H1 (cell line): Measurements from ENCODE around the gene OSMR. TPM values are rescaled to one million over a fixed set of nuclear protein-coding genes. Genes with fewer than 3 reads are reported as not detected.
A peak's percentile ranks its signal among the peaks of the same experiment; 100 is the strongest.

Source experiments
- CTCF ChIA-PET: fragments of 300-600 bp; sonication (Branson Sonifier 250); formaldehyde crosslinking; loops from one replicate; lab custom pipeline; 2021; ENCODE audit not compliant: partially characterized antibody; lab: Charles Lee
- POLR2A ChIA-PET: fragments of 300-600 bp; sonication (Branson Sonifier 250); formaldehyde crosslinking; loops from one replicate; lab custom pipeline; 2021; ENCODE audit warnings: inconsistent platforms; ENCODE audit not compliant: partially characterized antibody; lab: Charles Lee
- DNase-seq, 2 experiments: peaks; one replicate each; pipeline versions ENCODE4 v3.0.0 to v3.0.0-alpha.2; 2010 to 2022; ENCODE audit warnings: low spot score in 2 of 2, low read depth in 1 of 2, mixed read lengths in 1 of 2
- FAIRE-seq: peaks from 2 replicates; lab custom pipeline; 2011; peaks lifted over from hg19 to GRCh38; lab: Jason Lieb, UNC
- H2AFZ ChIP-seq: 2 replicates; pipeline ENCODE4 v1.8.1; 2012; ENCODE audit warnings: low read length, inconsistent platforms
- H2AK5ac ChIP-seq: 2 replicates; pipeline ENCODE4 v1.6.1; 2013; ENCODE audit warnings: low read depth, low read length
- H2BK120ac ChIP-seq: replicated peaks from 2 replicates; pipeline ENCODE3; 2013; ENCODE audit warnings: low read depth, low read length, inconsistent platforms
- H2BK12ac ChIP-seq: 2 replicates; pipeline ENCODE4 v1.6.1; 2013; ENCODE audit warnings: low read depth, low read length
- H2BK15ac ChIP-seq: 2 replicates; pipeline ENCODE4 v1.6.1; 2013; ENCODE audit warnings: low read length
- H2BK20ac ChIP-seq: 2 replicates; pipeline ENCODE4 v1.6.1; 2013; ENCODE audit warnings: low read length
- H2BK5ac ChIP-seq: 2 replicates; pipeline ENCODE4 v1.6.1; 2013; ENCODE audit warnings: low read depth, low read length
- H3K14ac ChIP-seq: 2 replicates; pipeline ENCODE4 v1.6.1; 2013; ENCODE audit warnings: inconsistent platforms; ENCODE audit not compliant: insufficient read length
- H3K18ac ChIP-seq: 2 replicates; pipeline ENCODE4 v1.6.1; 2013; ENCODE audit warnings: low read length; ENCODE audit errors: extremely low read depth
- H3K23ac ChIP-seq: 2 replicates; pipeline ENCODE4 v1.6.1; 2013; ENCODE audit warnings: inconsistent platforms; ENCODE audit not compliant: insufficient read length
- H3K23me2 ChIP-seq: 2 replicates; pipeline ENCODE4 v1.6.1; 2013; ENCODE audit warnings: low read depth, low read length
- H3K27ac ChIP-seq: 2 replicates; pipeline ENCODE4 v1.6.1; 2011; ENCODE audit warnings: low read depth, low read length, inconsistent platforms
- H3K27me3 ChIP-seq, 4 experiments: replicated peaks in 1 of 4; 1 replicate in 1 of 4; 2 replicates in 3 of 4; pipeline versions ENCODE4 v1.6.1 to v1.8.1; 2011 to 2013; ENCODE audit warnings: low read length in 3 of 4, mild to moderate bottlenecking in 3 of 4, inconsistent platforms in 2 of 4, mixed read lengths in 2 of 4, moderate library complexity in 1 of 4; ENCODE audit not compliant: control insufficient read depth in 3 of 4, insufficient read depth in 3 of 4; ENCODE audit errors: extremely low read depth in 1 of 4
- H3K36me3 ChIP-seq, 4 experiments: 2 replicates each; pipeline versions ENCODE4 v1.6.1 to v1.8.1; 2011 to 2013; ENCODE audit warnings: mild to moderate bottlenecking in 4 of 4, low read length in 3 of 4, moderate library complexity in 2 of 4, control low read depth in 1 of 4, inconsistent platforms in 1 of 4; ENCODE audit not compliant: insufficient read depth in 4 of 4, control insufficient read depth in 2 of 4
- H3K4ac ChIP-seq: replicated peaks from 2 replicates; pipeline ENCODE3; 2013; ENCODE audit warnings: low read length, low read depth, mixed read lengths, inconsistent platforms; ENCODE audit not compliant: insufficient read length
- H3K4me1 ChIP-seq, 4 experiments: replicated peaks in 1 of 4; 1 replicate in 1 of 4; 2 replicates in 3 of 4; pipeline versions ENCODE4 v1.6.1 to v1.8.1; 2011 to 2013; ENCODE audit warnings: low read length in 3 of 4, inconsistent platforms in 2 of 4, mixed read lengths in 1 of 4; ENCODE audit not compliant: insufficient read depth in 4 of 4, control insufficient read depth in 3 of 4
- H3K4me2 ChIP-seq, 2 experiments: 2 replicates each; pipeline versions ENCODE4 v1.6.1 to v1.8.1; 2011 to 2013; ENCODE audit warnings: low read depth in 2 of 2, low read length in 2 of 2, control low read depth in 1 of 2, inconsistent platforms in 1 of 2, mild to moderate bottlenecking in 1 of 2; ENCODE audit not compliant: insufficient read depth in 1 of 2
- H3K4me3 ChIP-seq, 4 experiments: fragments of 200-600, 300-600 bp in 1 of 4; sonication (generic), shearing (Covaris generic), sonication (Bioruptor Twin) in 1 of 4; 2 replicates each; pipeline versions ENCODE4 v1.5.1 to v1.8.1; 2011 to 2016; ENCODE audit warnings: low read length in 4 of 4, low read depth in 3 of 4, control low read depth in 2 of 4, inconsistent platforms in 2 of 4, mild to moderate bottlenecking in 2 of 4, mixed read lengths in 1 of 4, moderate library complexity in 1 of 4; ENCODE audit not compliant: insufficient read depth in 2 of 4; ENCODE audit errors: extremely low read depth in 1 of 4
- H3K56ac ChIP-seq: replicated peaks from 2 replicates; pipeline ENCODE3; 2013; ENCODE audit warnings: low read depth, mild to moderate bottlenecking, mixed read lengths, low read length, inconsistent platforms; ENCODE audit not compliant: insufficient read length
- H3K79me1 ChIP-seq: 2 replicates; pipeline ENCODE4 v1.6.1; 2013; ENCODE audit warnings: low read depth, low read length, control low read depth
- H3K79me2 ChIP-seq, 2 experiments: 2 replicates each; pipeline versions ENCODE4 v1.6.1 to v1.8.1; 2012 to 2013; ENCODE audit warnings: low read length in 2 of 2, mild to moderate bottlenecking in 2 of 2, inconsistent platforms in 1 of 2; ENCODE audit not compliant: insufficient read depth in 2 of 2, control insufficient read depth in 1 of 2
- H3K9ac ChIP-seq, 4 experiments: replicated peaks in 1 of 4; 1 replicate in 1 of 4; 2 replicates in 3 of 4; pipeline versions ENCODE4 v1.6.1 to v1.8.1; 2011 to 2013; ENCODE audit warnings: low read depth in 3 of 4, low read length in 3 of 4, control low read depth in 2 of 4, mild to moderate bottlenecking in 2 of 4, moderate library complexity in 2 of 4, inconsistent platforms in 1 of 4; ENCODE audit errors: extremely low read depth in 1 of 4
- H3K9me3 ChIP-seq, 2 experiments: 2 replicates each; pipeline versions ENCODE4 v1.6.1 to v1.8.1; 2012 to 2013; ENCODE audit warnings: mild to moderate bottlenecking in 2 of 2, moderate library complexity in 2 of 2, control low read depth in 1 of 2, inconsistent platforms in 1 of 2, low read depth in 1 of 2, low read length in 1 of 2, mixed read lengths in 1 of 2; ENCODE audit not compliant: insufficient read depth in 2 of 2
- H4K20me1 ChIP-seq, 2 experiments: replicated peaks in 1 of 2; 2 replicates each; pipeline versions ENCODE3 to v1.8.1; 2011 to 2013; ENCODE audit warnings: inconsistent platforms in 2 of 2, low read length in 2 of 2, mild to moderate bottlenecking in 1 of 2; ENCODE audit not compliant: insufficient read depth in 2 of 2, control insufficient read depth in 1 of 2
- H4K5ac ChIP-seq: 2 replicates; pipeline ENCODE4 v1.6.1; 2013; ENCODE audit warnings: low read length, low read depth, mixed read lengths, inconsistent platforms; ENCODE audit not compliant: insufficient read length
- H4K8ac ChIP-seq: 2 replicates; pipeline ENCODE4 v1.8.0; 2013; ENCODE audit warnings: mild to moderate bottlenecking, moderate library complexity, low read length, inconsistent platforms; ENCODE audit not compliant: insufficient read depth; ENCODE audit errors: extremely low read depth
- H4K91ac ChIP-seq: replicated peaks from 2 replicates; pipeline ENCODE3; 2013; ENCODE audit warnings: low read length, mixed read lengths, inconsistent platforms; ENCODE audit not compliant: insufficient read length
- CBX5 ChIP-seq: fragments of 300-800, 300-1000 bp; sonication (generic); IDR thresholded peaks from 2 replicates; pipeline ENCODE4 v1.7.1; 2016; ENCODE audit warnings: antibody characterized with exemption, low read length, low read depth
- E2F6 ChIP-seq: IDR thresholded peaks from 2 replicates; pipeline ENCODE4 v1.6.1; 2012; ENCODE audit warnings: inconsistent platforms
- SAP30 ChIP-seq: fragments of 300-600 bp; sonication (generic); IDR thresholded peaks from 2 replicates; pipeline ENCODE4 v1.7.1; 2012; ENCODE audit warnings: low read length, moderate library complexity, mild to moderate bottlenecking, inconsistent platforms; ENCODE audit not compliant: insufficient read depth, insufficient replicate concordance
- WGBS, 2 experiments: shearing (Covaris generic) in 1 of 2; methylation state at CpG; one replicate each; pipeline versions ENCODE4 v1.1.6 to v1.1.7; 2013 to 2015; ENCODE audit warnings: low lambda C conversion rate in 2 of 2, mixed read lengths in 2 of 2, inconsistent platforms in 1 of 2, low coverage in 1 of 2, missing lambda C conversion rate in 1 of 2; ENCODE audit not compliant: insufficient replicate concordance in 2 of 2, insufficient coverage in 1 of 2, insufficient read length in 1 of 2; ENCODE audit errors: extremely low coverage in 1 of 2, missing lambda C conversion rate in 1 of 2; 5-methylcytosine and 5-hydroxymethylcytosine counted together
- polyA plus RNA-seq, 7 experiments: library from polyadenylated mRNA; depleted of rRNA in 3 of 7; stranded (reverse) in 5 of 7; unstranded in 2 of 7; fragments of >200 nt in 5 of 7; fragments of 200-250 nt in 2 of 7; gene quantifications; 1 replicate in 5 of 7; 2 replicates in 1 of 7; 4 replicates in 1 of 7; pipeline versions ENCODE4 v1.2.1 to v1.2.3, GENCODE V29; 2011 to 2013; ENCODE audit warnings: missing spikeins in 2 of 7, mixed read lengths in 2 of 7
- total RNA-seq: library from RNA; stranded (reverse); fragmentation: NEBNext Ultra II Directional; extraction: Animal tissue kit (Norgen Biotek cat#: 25700); gene quantifications from 2 replicates; pipeline ENCODE4 v1.2.1, GENCODE V29; 2021
- TF ChIP-seq, protein P1 (sequence below), 3 experiments: IDR thresholded peaks; 1 replicate in 2 of 3; 2 replicates in 1 of 3; pipeline versions ENCODE4 v1.5.1 to v1.6.1; 2011; ENCODE audit warnings: low read length in 3 of 3, mild to moderate bottlenecking in 3 of 3, inconsistent platforms in 2 of 3, low read depth in 1 of 3, moderate library complexity in 1 of 3; ENCODE audit not compliant: insufficient read depth in 1 of 3; ENCODE audit errors: control extremely low read depth in 1 of 3

OSMR gene
- total and polyA plus RNA-seq, 2 of the 8 experiments (the other 6 are each of a cell fraction or from before 2014, with no cell fraction given) = 2.3 to 2.6 TPM

GRCh38 chr5:38870595-38870994 lies 24.8 kb downstream of the OSMR start:
- Histone ChIP-seq H2AFZ (no peak overlapping the region), H4K8ac (no peak overlapping the region), H4K91ac (no peak overlapping the region), H3K4me1 (peaks cover 0 to 5% (median 3%) of the 10 kb centered on the region in 4 experiments; a peak in 2 of 7 replicates), H3K23me2 (no peaks in the 10 kb centered on the region), H2AK5ac (no peak overlapping the region), H3K79me2 (no peaks in the 10 kb centered on the region), H2BK12ac (no peak overlapping the region), H3K56ac (no peak overlapping the region), H3K27ac (no peak overlapping the region), H2BK5ac (no peak overlapping the region), H3K23ac (no peak overlapping the region), H3K9ac (no peak overlapping the region), H2BK15ac (no peak overlapping the region), H2BK120ac (no peak overlapping the region), H3K27me3 (no peaks in the 10 kb centered on the region), H4K20me1 (no peaks in the 10 kb centered on the region), H2BK20ac (no peak overlapping the region), H3K4ac (no peak overlapping the region), H4K5ac (no peak overlapping the region), H3K79me1 (no peaks in the 10 kb centered on the region), H3K4me3 (no peak overlapping the region), H3K36me3 (no peaks in the 10 kb centered on the region), H3K9me3 (no peaks in the 10 kb centered on the region), H3K4me2 (peak overlapping the region in 1 of 2 experiments; percentile 17; a peak in 1 of 4 replicates), H3K14ac (no peak overlapping the region), H3K18ac (no peak overlapping the region)
- no peak for FAIRE-seq
- TF ChIP-seq, protein P1, sequence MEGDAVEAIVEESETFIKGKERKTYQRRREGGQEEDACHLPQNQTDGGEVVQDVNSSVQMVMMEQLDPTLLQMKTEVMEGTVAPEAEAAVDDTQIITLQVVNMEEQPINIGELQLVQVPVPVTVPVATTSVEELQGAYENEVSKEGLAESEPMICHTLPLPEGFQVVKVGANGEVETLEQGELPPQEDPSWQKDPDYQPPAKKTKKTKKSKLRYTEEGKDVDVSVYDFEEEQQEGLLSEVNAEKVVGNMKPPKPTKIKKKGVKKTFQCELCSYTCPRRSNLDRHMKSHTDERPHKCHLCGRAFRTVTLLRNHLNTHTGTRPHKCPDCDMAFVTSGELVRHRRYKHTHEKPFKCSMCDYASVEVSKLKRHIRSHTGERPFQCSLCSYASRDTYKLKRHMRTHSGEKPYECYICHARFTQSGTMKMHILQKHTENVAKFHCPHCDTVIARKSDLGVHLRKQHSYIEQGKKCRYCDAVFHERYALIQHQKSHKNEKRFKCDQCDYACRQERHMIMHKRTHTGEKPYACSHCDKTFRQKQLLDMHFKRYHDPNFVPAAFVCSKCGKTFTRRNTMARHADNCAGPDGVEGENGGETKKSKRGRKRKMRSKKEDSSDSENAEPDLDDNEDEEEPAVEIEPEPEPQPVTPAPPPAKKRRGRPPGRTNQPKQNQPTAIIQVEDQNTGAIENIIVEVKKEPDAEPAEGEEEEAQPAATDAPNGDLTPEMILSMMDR (IDR thresholded peaks at IDR 0.05; ENCODE audit: control extremely low read depth in 1 of 3, insufficient read depth in 1 of 3, low read depth in 1 of 3, low read length in 3 of 3) = peak in 1 of 3 experiments; percentile 7; a peak in 1 of 4 replicates
- TF ChIP-seq E2F6 = no peak
- TF ChIP-seq CBX5 = no peak
- no peak for TF ChIP-seq SAP30
- ChIA-PET POLR2A (interaction anchor here (1.6 kb wide), 1 partner anchor 17 kb away, joined by 7 read pairs; no protein-coding TSS in a partner anchor), CTCF (interaction anchor here (0.7 to 1.4 kb wide), 2 partner anchors 21 to 39 kb away, joined by 3 read pairs; no protein-coding TSS in a partner anchor)
- no peak for DNase-seq
- 82% methylated on average over 1 of the region's 1 CpG; no CpG with 5 or more reads in 1 of the 2 experiments for WGBS, 2 experiments
